NCI-H146 treated with DMSO at 0.1 percent for 48 hours (cell line): ENCODE results near the gene CIRBP.

ENCODE experiments used
- DNase-seq: peaks from one replicate; lab custom pipeline; 2025; ENCODE audit not compliant: unreplicated experiment; lab: John Stamatoyannopoulos, UW

Gene CIRBP

DNA sequence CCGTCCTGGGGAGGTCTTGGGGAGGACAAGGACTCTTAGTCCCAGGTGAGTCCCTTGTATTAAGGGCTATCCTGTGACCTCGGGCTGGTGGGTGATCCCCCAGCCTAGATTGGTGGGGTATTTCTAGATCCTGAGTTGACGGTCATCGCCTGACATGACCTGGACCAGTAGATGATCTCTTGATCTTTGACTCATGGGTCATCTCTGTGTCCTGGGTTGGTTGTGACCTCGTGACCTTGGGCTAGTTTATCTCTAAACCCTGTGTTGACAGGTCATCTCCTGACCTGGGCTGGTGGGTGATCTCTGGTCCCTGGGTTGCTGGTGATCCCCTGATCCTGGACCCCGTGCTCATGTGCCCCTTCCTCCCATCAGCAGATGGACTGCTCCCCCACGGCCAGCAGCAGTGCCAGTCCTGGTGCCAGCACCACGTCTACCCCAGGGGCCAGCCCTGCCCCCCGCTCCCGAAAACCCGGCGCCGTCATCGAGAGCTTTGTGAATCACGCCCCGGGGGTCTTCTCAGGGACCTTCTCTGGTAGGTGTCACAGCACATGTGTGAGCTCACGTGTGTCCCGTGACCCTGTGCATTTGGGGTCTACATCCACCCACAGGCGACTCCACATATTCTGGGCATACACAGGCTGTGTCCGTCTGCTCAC is 14.5 kb upstream of the CIRBP start:
- no peak for DNase-seq

DNA sequence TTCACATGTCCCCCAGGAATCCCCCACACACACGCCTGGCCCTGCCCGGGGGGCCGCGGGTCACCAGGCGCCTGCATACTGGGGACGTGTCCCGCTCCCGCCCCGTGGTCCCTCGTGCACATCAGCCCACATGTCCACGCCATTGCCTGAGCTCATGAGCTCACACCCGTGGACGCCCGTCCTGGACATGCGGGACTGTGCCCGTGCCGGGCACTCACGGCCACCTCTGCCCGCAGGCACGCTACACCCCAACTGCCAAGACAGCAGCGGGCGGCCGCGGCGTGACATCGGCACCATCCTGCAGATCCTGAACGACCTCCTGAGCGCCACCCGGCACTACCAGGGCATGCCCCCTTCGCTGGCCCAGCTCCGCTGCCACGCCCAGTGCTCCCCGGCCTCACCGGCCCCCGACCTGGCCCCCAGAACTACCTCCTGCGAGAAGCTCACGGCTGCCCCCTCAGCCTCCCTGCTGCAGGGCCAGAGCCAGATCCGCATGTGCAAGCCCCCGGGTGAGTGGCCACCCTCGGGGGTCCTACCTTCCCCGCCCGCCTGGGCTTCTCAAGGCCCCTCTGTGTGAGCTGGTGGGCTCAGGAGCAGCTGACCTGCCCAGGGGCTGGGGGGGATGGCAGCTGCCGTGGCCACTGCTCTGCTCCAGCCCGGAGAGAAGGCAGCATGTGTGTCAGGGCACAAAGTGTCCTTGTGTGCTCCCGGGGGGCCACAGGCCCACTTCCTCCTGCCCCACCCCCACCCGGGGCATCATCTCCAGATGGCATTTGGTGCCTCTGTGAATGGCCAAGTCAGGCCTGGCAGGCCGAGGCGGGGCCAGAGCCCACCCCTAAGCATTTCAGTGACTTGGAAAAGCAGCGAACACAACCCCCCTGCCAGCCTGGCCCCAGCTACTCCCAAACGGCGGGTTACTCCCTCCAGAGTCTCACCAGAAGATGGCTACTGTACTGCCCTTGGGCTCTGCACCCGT is 13.7 kb upstream of the CIRBP start:
- no peak for DNase-seq

DNA sequence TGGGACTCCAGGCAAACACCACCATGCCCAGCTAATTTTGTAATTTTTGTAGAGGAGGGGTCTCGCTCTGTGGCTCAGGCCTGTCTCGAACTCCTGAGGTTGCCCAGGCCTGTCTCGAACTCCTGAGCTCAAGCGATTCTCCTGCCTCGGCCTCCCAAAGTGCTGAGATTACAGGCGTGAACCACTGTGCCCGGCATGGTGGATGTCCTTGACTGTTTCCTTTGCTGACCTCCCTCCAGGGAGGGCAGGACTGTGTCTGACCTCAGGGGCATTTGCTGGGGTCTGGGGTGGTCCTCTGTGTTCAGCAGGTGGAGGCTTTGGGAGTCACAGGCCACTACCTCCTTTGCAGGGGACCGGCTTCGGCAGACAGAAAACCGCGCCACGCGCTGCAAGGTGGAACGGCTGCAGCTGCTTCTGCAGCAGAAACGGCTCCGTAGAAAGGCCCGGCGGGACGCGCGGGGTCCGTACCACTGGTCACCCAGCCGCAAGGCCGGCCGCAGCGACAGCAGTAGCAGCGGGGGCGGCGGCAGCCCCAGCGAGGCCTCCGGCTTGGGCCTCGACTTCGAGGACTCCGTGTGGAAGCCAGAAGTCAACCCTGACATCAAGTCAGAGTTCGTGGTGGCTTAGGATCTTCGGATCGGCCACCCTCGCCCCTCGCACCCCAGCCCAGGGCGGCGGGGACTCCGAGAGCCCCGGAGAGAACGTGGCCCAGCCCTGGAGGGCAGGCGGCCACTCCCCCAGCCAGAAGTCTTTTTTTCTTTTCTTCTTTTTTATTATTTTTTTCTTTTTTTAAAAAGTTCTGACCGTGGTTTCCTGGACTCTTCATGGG is 12.3 kb upstream of the CIRBP start:
- DNase-seq, result no peak

DNA sequence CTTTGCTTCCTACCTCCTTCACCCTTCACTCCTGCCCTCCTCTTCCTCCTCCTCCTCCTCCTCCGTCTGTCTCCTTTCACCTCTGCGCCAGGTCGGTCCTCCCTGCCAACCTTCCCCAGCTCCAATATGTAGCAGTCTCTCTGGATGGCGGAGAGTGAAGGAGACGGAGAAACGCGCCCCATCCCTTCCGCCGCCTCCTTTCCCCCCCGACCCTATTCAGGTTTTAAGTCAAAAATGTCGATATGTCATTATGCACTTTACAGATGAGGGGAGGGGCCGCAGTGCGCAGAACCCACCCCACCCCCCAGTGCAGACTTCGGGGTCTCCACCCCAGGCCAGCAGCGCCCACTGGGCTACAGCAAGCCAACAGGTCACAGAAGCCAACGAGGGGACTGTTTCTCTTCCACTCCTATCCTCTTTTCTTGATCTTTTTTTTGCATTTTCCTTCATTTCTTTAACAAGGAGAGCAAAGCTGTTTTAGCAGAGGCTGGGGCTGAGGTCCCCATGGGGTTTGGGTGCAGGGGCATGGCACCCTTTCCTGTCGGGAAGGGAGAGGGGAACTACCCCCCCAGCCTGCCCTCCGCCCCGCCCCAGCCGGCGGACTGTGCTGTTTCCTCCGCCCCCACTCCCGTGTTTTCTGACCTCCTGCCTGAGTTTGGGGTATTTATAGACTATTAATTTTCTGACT is 11.5 kb upstream of the CIRBP start:
- DNase-seq, result no peak

DNA sequence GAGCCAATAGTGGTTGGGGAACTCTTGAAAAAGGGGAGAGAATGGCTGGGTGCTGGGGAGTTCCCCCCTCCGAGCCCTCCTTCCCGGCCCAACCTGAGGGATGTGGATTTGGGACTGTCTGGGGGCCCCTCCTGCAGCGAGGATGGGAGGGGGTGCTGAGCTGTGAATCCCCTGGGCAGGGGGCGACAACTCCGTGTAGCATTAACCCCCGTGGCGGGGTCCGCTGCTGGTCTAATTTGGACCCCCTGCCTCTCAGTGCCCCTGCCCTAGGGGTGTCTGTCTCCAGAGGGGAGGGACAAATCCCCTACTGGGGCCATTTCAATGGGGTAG is 11.0 kb upstream of the CIRBP start:
- no peak for DNase-seq

DNA sequence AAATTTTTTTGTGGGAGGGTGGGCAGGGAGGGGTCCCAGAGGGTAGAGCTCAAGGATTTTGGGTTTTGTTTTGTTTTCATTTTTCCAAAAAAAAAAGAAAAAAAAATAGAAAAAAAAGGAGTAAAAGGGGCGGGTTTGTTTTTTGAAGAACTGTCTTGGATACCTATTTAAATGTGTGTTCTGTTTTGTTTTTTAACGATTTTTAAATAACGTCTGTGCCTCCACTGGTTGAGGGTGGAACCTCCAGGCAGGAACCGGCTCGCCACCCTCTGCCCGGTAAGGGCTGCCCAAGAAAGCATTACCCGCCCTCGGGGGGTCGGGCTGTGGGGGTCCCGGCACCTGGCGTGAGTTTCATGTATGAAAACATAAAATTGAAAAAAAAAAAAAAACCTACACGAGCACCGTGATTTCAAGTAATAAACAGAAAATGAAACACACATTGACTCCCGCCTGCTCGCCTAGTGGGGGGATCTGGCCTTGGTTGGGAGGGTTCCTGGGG is 10.4 kb upstream of the CIRBP start:
- no peak for DNase-seq

DNA sequence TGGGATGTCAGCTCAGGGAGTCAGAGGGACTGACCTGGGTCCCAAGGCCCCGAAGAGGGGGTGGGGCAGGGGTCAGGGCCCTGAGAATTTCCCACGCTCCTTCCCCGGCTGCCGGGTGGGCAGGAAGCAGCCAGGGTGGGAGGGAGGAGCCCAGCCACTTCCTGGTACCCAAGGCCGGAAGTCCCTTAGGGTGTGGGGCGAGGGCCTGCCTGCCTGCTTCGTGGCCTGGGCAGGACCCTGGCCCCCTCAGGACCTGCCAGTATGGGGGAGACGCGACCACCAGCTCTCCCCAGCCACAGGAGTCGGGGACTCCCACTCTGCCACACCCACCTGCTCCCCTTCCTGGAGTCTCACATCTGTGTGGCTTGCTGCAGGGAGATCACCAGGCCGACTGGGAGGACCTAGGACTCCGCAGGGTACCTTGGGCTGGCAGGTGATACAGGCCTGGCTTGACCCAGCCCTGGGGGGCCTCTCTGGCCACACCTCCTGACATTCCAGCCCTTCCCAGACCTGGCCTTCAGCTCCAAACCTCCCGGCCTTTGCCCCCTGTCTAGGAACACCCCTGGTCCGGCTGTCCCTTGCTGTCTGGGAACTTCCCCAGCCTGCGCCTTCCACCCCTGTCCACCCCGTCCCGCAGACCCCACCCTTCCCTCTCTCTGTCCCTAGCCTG is 9.8 kb upstream of the CIRBP start:
- DNase-seq, result no peak

DNA sequence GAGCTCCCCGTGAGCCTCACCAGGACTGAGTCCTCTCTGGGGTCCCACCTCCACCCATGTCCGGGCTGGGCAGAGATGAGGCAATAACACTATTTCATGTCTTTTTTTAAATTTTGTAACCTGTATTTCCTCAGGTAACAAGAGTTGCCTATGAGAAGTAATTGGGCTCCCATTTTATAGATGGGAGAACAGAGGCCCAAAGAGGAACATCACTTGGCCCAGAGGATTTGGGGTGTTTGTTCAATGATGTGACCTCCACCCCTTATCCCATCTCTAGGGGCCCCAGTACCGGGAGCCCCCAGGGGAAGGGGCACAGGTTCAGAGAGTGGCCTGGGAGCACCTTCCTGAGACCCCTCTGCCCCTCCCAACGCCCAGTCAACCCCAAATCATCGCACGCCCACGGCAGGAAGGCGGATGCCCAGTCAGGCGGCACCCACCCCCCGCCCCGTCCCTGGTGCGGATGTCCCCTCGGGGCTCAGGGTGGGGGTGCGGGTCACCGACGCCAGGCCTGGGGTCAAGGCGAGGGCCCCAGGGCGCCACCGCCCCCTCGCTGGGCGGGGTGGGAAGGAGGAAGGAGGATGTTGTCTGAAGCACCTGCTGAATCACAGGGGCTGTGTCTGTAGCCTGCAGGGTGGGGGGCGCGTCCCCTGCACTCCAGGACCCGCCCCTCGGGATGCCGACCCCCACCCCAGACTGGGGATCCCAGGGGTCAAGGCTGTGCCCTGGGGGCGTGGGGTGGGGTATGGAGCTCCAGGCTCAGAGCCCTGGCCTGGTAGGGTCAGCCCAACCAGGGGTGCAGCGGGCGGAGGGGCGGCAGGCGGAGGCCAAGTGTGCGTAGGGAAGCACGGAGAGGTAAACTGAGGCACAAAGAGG is 9.0 kb upstream of the CIRBP start:
- DNase-seq, result no peak

DNA sequence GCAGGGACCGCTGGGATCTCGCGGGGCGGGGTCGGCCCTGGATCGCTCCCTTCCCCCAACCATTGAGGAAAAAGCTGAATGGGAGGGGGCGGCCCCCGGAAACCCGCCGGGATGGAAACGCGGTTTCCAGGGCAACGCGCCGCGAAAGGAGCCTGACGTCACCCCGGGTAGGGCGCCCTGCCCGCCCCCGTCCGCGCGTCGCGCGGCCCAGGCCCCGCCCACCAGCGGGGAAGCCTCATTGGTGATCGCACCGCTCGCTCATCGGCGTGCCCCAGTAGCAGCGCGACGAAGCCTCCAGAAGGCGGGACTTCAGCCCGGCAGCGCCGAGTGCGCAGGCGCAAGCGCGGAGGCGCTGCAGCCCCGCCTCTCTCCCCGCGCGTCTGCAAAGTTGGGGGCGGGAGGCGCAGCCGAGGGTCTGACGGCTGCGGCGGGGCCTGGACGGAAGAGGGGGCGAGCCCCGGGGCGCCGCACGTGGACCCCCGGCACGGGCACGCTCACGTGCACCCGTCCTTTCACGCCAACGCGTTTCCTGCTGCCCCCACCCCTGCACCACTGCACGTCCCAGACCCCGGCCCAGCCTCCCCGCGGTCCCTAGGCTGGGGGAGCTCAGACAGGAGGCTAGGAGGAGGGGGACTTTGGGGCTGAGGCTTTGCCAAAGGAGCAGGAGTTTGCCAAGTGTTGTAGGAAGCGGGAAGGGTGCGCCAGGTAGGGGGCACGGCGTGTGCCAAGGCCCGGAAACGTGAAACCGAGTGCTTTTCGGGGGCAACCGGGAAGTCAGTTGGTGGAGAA is 8.2 kb upstream of the CIRBP start:
- peak; percentile 61 for DNase-seq

DNA sequence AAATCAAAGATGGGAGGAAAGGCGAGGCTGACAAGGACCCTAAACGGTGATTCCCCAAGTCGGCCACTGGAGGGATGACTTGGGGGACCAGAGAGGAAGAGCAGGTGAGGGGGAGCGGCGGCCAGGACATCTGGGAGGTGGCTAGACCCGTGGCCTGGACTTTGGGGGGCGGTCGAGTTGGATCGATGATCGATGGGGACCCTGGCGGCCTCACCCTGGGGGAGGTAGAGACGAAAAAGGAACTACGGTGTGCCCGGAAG is 7.7 kb upstream of the CIRBP start:
- no peak for DNase-seq

DNA sequence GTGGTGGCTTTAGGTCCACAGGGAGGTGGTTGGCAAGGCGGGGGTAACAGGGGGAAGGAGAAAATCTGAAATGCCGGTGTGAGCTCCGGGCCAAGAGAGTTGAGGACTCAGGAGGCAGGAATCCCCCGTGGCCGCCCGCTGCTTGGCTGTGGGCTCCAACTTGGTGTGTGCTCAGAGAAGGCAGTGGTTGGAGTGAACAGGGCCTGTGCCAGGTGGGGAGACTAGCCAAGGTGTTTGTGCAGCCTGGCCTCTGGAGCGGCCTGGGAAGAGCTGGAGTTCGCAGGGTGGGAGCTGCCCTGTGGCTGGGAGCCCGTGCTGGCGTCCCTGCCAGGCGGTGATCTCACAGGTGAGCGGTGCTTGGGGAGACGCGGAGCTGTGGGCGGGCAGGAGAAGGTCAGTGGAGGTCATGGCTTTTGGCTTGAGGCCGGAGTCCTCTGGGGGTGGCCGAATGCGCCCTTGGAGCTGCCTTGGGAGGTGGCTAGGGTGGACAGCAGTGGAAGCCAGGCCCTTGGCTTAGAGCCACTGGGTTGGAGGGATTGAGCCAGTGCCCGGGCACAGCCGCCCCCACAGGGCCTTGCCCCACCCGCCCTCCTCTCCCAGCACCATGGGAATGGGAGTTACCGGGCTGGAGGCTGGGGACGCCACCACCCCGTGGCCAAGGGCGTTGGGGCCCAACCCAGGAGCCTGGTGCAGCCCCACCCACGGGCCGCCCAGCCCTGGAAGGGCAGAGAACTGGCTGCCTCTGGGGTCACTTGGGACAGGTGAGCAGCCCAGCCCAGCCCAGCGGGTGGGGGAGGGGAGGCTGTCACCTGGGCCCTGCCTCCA is 7.1 kb upstream of the CIRBP start:
- DNase-seq, result no peak

DNA sequence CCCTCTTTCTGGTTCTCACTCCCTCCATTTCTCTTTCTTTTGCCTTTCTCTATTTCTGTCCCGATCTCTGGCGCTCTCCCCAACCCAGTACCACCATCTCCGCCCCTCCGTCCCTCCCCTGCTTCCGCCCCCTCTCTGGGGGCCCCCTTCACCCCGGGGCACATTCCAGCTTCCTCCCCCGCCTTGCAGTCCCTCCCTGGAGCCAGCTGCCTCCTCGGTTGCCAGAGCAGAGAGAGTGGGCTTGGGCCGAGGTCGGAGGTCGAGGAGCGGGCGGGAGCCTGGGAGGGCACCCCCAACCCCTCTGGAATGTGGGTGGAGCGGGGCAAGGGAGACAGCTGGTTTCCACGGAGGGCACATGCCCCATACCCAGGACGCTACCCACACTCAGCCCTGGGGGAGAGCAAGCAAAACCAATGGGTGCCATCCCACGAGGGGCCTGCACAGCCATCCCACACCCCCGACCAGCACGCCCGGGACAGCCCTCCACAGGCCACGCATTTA is 6.5 kb upstream of the CIRBP start:
- no peak for DNase-seq

DNA sequence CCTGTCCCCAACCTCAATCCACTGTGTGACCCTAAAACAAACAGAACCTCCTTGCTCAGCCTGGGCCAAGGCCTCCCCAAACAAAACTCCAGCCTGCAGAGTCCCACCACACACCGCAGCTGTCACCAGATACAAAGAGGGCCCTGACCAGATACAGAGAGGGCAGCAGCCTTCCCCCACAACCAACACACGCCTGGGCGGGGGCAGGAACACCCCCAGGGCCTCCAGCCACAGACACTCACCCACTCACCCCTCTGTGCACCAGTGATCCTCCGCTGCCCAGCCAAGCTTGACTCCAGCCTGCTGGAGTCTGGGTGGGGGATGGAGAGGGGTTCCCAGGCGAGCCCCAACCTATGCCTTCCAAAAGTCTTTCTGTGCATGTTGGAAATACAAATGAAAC is 5.9 kb upstream of the CIRBP start:
- DNase-seq, result no peak

DNA sequence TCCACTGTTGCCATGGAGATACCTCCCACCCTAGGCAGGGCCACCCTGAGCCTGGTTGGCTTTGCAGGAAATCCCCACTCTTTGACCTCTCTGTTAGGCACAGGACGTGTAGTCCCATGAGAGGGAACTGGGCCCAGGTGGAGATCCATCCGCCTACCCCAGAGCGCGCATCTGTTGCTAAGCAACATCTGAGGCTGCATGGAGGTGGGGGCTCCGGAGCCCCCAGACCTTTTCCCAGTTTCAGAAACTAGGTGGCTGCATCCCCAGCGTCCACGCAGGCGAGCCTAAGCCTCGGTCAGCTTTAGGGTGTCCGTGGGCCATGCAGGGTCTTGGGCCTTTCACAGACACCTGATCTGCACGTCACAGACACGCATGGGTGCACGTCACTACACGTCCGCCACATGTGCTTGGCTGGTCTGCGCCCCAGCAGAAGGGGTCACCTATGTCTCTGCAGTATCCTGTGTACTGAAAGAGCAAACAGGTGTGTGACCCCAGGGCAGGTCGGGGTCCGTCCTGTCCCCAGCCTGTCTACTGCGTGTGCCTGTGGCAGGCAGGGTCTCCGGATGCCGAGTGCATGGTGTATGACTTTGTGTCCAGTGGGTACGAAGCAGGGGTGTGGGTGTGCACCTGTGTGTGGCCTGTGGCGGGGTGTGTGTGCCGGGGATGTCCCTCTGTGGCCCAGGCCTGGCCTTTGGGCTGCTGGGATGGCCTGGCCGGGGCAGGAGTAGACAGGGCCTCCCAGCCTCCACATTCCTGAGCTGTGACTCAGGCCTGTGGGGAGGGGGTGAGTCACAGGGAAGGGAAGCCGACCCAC is 4.1 kb upstream of the CIRBP start:
- DNase-seq, result no peak

DNA sequence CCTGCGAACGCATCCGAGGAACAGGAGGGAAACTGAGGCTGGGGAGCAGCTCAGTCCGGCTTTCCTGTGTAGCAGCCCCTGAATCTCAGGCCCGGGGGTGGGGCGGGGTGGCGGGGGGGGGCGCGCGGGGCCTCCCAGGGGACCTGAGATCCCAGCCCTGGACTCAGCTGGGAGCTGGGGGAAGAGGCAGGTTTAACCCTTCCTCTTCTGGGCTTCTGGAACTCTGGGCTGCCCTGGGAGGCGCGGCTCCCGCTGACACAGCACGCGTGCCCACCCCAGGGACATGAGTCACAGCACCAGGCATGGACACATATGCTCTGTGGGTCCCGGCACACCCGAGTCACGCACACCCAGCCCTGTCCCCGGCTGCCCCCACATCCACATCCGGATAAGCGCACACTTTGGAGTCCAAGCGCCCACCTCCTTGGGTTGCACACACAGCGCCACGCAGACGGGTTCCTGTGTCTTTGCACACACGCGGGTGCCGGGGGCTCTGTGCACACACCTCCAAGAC is 3.5 kb upstream of the CIRBP start:
- DNase-seq, result no peak

DNA sequence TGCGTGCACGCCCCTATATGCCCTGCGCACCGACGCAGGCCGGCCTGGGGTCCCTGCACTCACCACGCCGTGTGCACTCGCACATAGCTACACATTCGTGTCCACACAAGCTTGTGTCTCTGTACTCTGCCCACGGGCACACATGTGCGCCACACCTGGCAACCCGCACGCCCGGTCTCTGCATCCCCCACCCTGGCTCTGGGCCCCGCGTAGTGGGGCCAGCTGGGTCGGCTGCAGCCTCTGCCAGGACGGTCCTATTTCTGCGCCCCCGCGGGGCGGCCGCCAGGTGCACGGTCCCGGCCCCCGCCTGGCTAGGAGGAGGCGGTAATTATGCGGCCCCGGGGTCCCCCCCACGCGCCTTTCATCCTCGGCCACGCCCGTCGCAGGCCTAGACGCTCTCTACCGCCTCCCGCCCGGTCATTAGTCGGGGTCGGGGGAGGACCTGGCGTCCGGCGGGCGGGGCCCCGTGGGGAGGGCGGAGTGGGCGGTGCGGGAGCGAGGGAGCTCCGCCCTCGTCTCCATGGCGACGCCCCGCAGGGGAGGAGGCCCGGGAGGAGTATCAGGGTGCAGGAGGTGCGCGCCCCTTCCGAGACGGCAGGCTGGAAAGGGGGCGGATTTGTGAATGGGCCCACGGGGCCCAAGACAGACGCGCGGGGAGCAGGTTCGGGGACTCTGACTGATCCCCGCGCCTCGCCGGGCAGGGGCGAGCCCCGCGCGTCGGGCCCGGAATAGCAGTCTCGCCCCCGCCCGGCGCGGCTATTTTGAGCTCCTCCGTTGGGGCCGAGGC is 2.8 kb upstream of the CIRBP start:
- DNase-seq, result peak; percentile 50
